Stimulated activated naive CD8-positive, alpha-beta T cell treated with anti-CD3 and anti-CD28 coated beads, Interleukin-15, Interleukin-2, amounts not matched to agents 100 ng/mL and 50 ng/mL, for 24 hours (primary cell): Measurements from ENCODE around the gene GDPD5.

ENCODE experiments used
- H3K27ac Mint-ChIP-seq: one replicate; pipeline ENCODE4 v1.8.0; 2021; ENCODE audit warnings: mild to moderate bottlenecking, mixed read lengths
- H3K27me3 Mint-ChIP-seq: one replicate; pipeline ENCODE4 v1.8.0; 2021; ENCODE audit warnings: mixed read lengths
- H3K36me3 Mint-ChIP-seq: one replicate; pipeline ENCODE4 v1.8.0; 2021; ENCODE audit warnings: low read depth, mixed read lengths
- H3K4me1 Mint-ChIP-seq: one replicate; pipeline ENCODE4 v1.8.0; 2021; ENCODE audit warnings: low read depth, mixed read lengths
- H3K4me3 Mint-ChIP-seq: one replicate; pipeline ENCODE4 v1.8.0; 2021; ENCODE audit warnings: mild to moderate bottlenecking, mixed read lengths
- H3K9me3 Mint-ChIP-seq: one replicate; pipeline ENCODE4 v1.8.0; 2021; ENCODE audit warnings: mixed read lengths

GDPD5 gene

DNA sequence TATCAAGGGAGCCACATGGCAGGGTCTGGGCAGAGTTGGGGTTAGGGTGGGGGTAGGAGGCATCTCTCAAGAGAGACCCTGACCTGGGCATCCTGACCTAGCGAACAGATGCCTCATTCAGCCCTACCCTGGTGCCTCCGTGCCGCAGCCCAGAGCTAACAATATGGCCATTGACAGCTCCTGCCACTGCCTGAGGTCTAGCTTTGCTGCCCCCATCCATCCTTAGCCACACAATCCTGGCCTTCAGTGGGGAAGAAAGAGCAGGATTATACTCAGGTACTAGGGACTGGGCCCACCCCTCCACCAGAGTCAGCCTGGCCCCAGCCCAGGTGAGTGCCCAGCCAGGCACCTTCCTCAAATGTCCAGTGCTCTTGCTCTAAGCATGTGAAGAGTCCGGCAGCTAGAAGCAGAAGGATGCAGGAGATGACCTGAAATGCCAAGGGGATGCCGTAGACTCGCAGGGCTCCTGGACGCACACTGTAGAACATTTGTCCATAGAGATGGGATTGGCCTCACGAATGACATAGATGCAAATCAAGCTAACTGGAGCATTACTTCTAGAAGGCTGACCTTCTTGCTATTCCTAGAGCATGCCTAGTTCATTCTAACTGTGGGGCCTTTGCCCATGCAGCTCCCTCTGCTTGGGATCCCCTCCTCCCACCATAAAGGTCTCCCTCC is 23.0 kb upstream of the GDPD5 start:
- peaks cover 8% of the 10 kb centered on the region for H3K4me1 Mint-ChIP-seq
- H3K36me3 Mint-ChIP-seq = no peaks in the 10 kb centered on the region
- H3K9me3 Mint-ChIP-seq = no peaks in the 10 kb centered on the region

DNA sequence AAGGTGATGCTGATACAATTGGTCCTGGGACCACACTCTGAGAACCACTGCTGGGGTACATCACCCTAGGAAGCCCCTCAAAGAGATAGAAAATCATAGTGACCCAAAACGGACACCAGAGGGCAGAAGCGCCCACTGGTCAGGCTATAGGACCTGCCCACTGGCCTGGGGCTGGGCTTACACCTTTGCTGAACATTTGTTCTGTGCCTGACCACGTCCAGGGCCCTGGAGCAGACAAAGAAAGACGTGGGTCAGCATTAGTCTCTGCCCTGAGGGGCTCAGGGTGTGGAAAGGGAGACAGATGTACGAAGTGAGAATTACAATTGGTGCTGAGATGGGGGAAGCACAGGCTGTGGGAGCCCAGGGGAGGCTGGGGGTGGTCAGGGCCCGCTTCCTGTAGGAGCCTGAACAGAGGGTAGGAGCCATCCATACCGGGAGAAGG is 21.9 kb upstream of the GDPD5 start:
- Mint-ChIP-seq H3K9me3 (no peaks in the 10 kb centered on the region), H3K36me3 (no peaks in the 10 kb centered on the region), H3K27me3 (peaks cover 4% of the 10 kb centered on the region), H3K4me1 (peaks cover 8% of the 10 kb centered on the region), H3K4me3 (no peak overlapping the region), H3K27ac (no peak overlapping the region)

More for the DNA sequence above, 23.0 kb upstream of the GDPD5 start:
- no peak overlapping the region for H3K27ac Mint-ChIP-seq
- peaks cover 4% of the 10 kb centered on the region for H3K27me3 Mint-ChIP-seq
- no peak overlapping the region for H3K4me3 Mint-ChIP-seq

DNA sequence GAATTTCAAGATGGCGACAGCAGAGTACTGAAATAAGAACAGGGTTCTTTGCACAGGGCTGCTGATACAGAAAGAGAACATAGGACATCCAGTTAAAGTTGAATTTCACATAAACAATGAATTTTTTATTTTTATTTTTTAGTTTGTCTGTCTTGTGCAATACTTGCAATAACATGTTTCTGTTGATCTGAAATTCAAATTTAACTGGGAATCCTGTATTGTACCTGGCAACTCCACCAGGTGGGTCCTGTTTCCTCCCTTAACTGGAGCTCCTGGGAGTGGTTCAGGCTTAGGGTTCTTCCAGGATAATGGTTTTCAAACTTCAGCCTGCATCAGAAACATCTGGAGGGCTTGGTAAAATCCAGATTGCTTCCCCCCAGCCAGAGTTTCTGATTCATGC is 21.4 kb upstream of the GDPD5 start:
- Mint-ChIP-seq H3K9me3 (no peaks in the 10 kb centered on the region), H3K27me3 (peaks cover 4% of the 10 kb centered on the region), H3K36me3 (no peaks in the 10 kb centered on the region), H3K27ac (no peak overlapping the region), H3K4me1 (peaks cover 8% of the 10 kb centered on the region), H3K4me3 (no peak overlapping the region)

DNA sequence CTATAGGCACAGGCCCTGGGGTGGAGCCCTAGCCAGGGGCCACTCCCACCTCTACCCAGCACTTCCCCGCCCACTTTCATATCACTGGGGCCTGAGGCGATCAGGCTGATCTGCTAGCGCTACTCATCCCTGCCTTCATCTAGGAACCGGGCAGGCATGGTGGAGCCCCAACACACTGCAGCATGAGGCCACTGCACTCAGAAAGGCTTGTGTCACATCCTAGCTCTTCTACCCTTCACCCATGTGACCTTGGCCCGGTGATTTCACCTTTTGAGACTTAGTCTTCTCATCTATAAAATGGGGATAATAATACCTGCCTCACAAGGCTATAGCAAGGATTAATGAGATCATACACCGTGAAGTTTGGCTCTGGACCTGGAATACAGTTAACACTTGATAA is 18.1 kb upstream of the GDPD5 start:
- H3K4me3 Mint-ChIP-seq = no peak overlapping the region
- no peak overlapping the region for H3K27ac Mint-ChIP-seq
- peaks cover 3% of the 10 kb centered on the region for H3K4me1 Mint-ChIP-seq
- H3K27me3 Mint-ChIP-seq = peaks cover 4% of the 10 kb centered on the region
- no peaks in the 10 kb centered on the region for H3K9me3 Mint-ChIP-seq
- no peaks in the 10 kb centered on the region for H3K36me3 Mint-ChIP-seq

DNA sequence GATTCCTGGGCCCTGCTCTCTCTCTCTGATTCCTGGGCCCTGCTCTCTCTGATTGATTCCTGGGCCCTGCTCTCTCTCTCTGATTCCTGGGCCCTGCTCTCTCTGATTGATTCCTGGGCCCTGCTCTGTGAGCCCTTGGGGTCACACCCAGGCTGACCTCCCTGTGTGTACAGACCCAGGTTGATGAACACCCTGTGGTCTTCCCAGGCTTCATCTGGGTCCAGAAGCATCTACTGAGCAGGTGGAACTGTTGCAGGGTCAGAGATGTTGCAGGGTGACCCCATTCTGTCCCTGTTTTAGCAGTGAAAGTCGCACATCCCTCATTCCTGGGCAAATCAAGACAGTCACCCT is 16.3 kb upstream of the GDPD5 start:
- no peak overlapping the region for H3K4me3 Mint-ChIP-seq
- no peak overlapping the region for H3K27ac Mint-ChIP-seq
- peaks cover 16% of the 10 kb centered on the region for H3K4me1 Mint-ChIP-seq
- no peaks in the 10 kb centered on the region for H3K9me3 Mint-ChIP-seq
- no peaks in the 10 kb centered on the region for H3K36me3 Mint-ChIP-seq
- H3K27me3 Mint-ChIP-seq = peaks cover 4% of the 10 kb centered on the region

DNA sequence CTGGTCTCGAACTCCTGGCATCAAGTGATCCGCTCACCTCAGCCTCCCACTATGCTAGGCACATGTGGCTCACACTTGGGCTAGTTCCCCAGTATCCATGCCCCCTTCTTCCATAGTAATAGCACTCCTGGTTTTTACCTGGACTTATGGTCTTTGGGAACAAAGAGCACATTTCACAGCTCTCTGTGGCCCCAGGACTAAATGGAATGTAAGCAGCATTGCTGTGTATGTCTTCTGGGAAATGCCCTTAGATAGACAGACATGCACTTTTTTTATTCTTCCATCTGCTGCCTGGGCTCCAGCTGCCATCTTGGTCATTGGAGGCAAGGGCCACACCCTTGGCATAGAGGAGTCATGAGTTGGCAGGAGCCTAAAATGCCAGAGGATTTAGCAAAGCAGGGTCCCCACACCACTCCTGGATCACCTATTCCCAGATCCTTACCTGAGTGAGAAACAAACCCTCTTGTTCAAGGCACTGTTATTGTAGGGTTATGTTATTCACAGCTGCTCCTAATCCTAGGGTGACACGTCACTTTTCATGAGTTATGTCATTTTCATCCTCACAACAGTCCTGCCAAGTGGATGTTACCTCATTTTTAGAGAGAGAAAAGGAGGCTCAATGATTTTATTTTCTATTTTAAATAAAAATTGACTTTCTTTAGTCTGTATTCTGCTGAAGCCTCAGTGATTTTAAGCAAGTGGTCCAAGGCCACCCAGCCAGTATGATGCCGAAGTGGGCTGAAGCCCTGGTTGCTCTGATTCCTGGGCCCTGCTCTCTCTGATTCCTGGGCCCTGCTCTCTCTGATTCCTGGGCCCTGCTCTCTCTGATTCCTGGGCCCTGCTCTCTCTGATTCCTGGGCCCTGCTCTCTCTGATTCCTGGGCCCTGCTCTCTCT is 15.7 kb upstream of the GDPD5 start:
- peaks cover 22% of the 10 kb centered on the region for H3K4me1 Mint-ChIP-seq
- H3K27ac Mint-ChIP-seq = no peak overlapping the region
- H3K9me3 Mint-ChIP-seq = no peaks in the 10 kb centered on the region
- H3K27me3 Mint-ChIP-seq = peaks cover 4% of the 10 kb centered on the region
- H3K36me3 Mint-ChIP-seq = no peaks in the 10 kb centered on the region
- no peak overlapping the region for H3K4me3 Mint-ChIP-seq

DNA sequence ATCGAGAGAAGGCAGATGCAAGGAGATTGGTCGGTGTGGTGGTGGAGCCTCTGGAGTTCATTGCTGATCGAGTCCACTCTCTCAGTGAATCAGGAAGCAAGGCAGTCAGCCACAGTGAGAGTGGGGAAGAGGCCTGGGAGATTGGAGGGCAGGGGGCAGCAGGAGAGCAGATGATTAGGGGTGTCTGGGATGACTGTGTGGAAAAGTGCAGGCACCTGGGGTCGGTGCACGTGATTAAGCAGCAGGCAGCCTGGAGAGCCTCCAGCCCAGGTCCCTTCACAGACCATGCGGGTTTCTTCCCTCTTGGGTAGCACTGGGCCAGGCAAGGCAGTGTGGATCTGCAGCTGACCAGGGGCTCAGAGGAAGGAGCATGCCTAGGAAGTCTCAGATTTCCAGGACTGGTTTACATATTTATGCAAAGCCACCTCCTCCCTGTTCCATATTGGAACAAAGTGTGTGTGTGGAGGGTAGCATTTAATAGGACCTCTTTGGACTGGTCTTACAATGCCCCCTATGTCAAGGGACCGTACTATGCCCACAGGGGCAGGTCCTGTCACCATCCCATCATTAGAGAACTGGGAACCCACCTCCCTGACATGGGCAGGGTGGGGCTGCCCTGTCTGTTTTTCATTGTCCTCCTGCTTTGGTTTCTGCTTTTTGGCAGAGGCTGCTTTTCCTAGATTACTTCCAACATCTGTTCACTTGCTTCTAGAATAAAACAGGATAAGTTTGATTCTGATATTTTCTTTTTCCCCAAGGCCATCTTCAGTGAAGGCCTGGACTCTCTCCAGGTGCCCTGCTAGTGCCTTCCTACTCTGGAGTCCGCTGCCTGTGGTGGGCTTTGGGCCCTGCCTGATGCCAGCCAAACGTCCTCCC is 14.0 kb upstream of the GDPD5 start:
- Mint-ChIP-seq H3K4me3 (no peak overlapping the region), H3K27ac (no peak overlapping the region), H3K36me3 (no peaks in the 10 kb centered on the region), H3K27me3 (no peaks in the 10 kb centered on the region), H3K4me1 (peaks cover 27% of the 10 kb centered on the region), H3K9me3 (no peaks in the 10 kb centered on the region)

DNA sequence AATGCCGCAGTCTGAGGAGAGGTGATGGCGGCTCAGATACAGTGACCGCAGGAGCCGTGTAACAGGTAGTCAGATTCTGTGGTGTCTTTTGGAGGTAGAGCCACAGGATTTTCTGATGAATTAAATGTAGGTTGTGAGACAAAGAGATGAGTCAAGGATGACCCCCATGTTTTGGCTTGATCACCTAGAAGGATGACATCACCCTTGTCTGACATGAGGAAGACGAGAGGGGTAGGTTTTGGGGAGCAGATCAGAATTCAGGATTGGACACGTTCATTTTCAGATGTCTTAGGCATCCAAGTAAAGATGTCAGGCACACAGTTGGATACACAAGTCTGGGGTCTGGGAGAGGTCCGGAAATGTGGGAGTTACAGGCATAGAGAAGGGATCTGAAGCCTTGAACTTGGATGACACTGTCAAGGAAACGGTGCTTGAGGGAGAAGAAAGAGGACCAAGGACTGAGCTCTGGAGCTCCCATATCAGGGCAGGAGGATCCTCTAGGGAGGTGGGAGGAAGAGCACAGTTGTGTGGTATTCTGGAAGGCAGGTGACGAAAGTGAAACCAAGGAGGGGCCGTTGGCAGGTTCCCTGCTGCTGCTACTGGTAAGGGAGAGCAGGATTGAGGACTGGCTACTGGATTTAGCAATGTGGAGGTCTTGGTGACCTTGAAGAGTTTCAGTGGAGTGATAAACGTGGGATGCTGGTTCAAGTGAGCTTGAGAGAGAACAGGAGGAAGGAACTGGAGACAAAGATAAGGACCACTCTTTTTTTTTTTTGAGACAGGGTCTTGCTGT is 12.6 kb upstream of the GDPD5 start:
- Mint-ChIP-seq H3K36me3 (no peaks in the 10 kb centered on the region), H3K9me3 (no peaks in the 10 kb centered on the region), H3K4me1 (peaks cover 34% of the 10 kb centered on the region), H3K27ac (no peak overlapping the region), H3K4me3 (no peak overlapping the region), H3K27me3 (no peaks in the 10 kb centered on the region)

DNA sequence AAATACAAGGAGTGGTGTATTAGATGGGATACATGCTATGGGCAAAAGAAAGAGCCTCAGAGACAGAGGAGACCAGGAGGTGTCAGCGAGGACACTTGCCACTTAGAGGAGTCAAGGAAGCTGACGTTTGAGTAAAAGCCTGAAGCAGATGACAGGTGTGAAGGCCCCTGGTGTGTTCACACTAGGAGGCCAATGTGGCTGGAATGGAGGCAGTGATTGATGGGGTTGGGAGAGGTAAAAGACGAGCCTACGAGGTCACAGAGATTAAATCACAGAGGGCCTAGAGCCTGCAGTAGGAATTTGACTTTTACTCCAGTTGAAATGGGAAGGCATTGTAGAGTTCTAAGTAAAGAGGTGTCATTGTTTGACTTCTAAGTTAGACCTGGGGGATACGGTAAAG is 12.0 kb upstream of the GDPD5 start:
- H3K9me3 Mint-ChIP-seq = no peaks in the 10 kb centered on the region
- H3K36me3 Mint-ChIP-seq = no peaks in the 10 kb centered on the region
- H3K4me3 Mint-ChIP-seq = peak overlapping the region; percentile 8
- peaks cover 34% of the 10 kb centered on the region for H3K4me1 Mint-ChIP-seq
- H3K27ac Mint-ChIP-seq = peak overlapping the region; percentile 14
- no peaks in the 10 kb centered on the region for H3K27me3 Mint-ChIP-seq

DNA sequence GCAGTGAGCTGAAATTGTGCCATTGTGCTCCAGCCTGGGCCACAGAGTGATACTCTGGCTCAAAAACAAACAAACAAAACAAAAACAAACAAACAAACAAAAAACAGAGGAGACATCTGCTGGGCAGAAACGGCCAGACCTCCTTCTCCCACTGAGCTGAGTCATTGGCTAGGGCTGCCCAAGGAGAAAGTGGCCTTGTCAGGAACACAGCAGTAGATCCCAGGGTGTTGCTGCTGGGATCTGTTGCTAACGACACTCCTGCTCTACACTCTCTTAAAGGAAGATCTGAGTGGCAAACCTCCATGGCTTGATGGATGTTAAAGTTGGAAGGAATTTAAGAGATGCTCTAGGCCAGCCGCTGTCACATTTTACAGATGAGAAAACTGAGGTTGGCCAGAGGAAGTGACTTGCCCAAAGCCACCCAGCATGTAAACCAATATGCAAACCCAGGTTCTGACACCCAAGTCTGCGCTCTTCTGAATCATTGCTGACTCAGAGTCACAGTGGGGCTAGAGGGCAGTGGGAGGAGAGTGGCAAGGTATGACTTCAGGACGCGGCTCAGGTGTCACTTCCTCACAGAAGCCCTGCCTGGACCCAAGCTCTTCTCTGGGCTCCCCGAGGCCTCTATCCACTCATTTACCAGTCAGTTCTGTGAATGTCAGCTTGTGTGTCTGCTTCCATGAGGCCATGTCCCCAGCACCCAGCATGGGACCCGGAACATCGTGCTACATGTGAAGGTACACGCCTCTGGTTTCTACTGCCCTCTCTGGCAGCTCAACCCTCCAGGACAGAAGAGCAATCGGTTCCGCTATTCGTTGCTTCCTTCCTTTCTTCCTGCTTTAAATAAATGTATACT is 11.3 kb upstream of the GDPD5 start:
- Mint-ChIP-seq H3K27ac (peak overlapping the region; percentile 64), H3K36me3 (no peaks in the 10 kb centered on the region), H3K9me3 (no peaks in the 10 kb centered on the region), H3K27me3 (no peaks in the 10 kb centered on the region), H3K4me1 (peaks cover 38% of the 10 kb centered on the region), H3K4me3 (peak overlapping the region; percentile 8)

DNA sequence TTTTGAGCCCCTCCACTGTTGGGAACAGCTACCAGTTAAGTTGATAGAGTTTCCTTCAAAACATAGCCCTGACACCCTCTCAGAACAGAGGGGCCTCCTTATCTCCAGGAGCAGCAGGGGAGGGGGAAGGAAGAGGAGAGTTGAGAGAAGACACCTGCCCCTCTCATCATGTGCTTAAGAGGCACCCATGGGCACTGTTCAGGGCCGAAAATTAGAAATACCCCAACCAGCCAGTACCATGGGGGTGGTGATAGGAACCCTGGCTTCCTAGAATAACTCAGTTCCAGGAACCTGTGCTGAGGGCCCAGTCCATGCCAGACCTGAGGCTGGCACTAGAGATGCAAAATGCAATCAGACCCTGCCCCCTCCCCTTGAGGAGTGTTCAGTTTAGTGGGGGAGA is 9.3 kb upstream of the GDPD5 start:
- no peak overlapping the region for H3K27ac Mint-ChIP-seq
- H3K9me3 Mint-ChIP-seq = no peaks in the 10 kb centered on the region
- peaks cover 44% of the 10 kb centered on the region for H3K4me1 Mint-ChIP-seq
- no peak overlapping the region for H3K4me3 Mint-ChIP-seq
- no peaks in the 10 kb centered on the region for H3K36me3 Mint-ChIP-seq
- no peaks in the 10 kb centered on the region for H3K27me3 Mint-ChIP-seq

DNA sequence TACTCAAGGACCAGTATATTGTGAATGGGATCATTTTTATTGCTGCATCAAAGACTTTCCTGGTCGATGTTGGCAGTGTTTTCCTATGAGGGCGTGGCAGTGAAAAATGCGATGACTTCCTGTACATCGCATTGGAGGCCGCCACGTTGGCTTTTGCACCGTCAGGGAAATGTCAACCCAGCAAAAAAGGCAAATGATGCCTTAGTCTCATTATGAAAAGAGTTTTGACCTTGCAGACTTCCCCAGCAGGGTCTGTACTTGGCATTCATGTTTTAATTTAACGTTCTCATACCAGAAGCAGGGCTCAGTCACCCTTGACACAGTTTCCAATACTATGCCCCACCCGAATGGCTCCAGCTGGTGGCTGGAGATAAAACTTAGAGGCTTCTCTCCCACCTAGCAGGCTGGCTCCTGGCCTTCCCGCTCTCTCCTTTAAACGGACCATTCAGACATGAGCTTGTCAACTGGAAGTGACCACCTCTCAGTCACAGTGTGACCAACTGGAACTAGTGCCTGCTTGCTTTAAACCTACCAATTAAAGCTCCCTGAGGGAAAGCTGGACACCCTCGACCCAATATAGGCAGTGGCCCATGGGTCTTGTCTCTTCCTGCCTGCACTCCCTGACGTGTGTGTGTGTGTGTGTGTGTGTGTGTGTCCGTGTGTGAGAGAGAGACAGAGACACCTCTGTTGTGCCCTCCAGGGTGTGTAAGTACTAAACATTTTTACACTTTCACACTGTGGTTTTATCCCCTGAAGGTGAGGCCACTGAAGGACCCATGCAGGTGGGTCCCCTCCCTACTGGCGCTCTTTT is 8.7 kb upstream of the GDPD5 start:
- H3K4me3 Mint-ChIP-seq = no peak overlapping the region
- H3K4me1 Mint-ChIP-seq = peaks cover 44% of the 10 kb centered on the region
- H3K27me3 Mint-ChIP-seq = peaks cover 2% of the 10 kb centered on the region
- H3K9me3 Mint-ChIP-seq = no peaks in the 10 kb centered on the region
- no peaks in the 10 kb centered on the region for H3K36me3 Mint-ChIP-seq
- H3K27ac Mint-ChIP-seq = peak overlapping the region; percentile 34

DNA sequence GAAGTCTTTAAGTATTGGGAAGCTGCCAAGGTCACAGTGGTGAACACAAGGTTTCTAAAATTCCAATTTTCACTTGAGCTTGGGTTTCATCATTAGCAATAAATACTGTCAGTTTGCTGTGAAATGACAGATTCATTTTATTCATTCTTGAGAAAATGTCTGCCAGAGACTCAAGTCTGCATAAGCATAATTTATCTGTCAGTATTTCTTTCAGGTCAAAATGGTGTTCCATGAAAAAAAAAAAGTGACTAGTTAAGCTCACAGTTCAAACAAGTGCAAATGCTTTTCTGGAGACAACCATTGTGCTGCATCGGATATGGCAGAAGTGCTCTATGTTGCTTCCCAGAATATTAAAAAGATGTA is 8.1 kb upstream of the GDPD5 start:
- peaks cover 4% of the 10 kb centered on the region for H3K27me3 Mint-ChIP-seq
- H3K9me3 Mint-ChIP-seq = no peaks in the 10 kb centered on the region
- no peak overlapping the region for H3K4me3 Mint-ChIP-seq
- H3K4me1 Mint-ChIP-seq = peaks cover 44% of the 10 kb centered on the region
- H3K36me3 Mint-ChIP-seq = no peaks in the 10 kb centered on the region
- H3K27ac Mint-ChIP-seq = no peak overlapping the region
